Activated CD4-positive, alpha-beta T cell treated with anti-CD3 and anti-CD28 coated beads for 36 hours (primary cell): ENCODE measurements around the gene G6PD. TPM values are rescaled to one million over a fixed set of nuclear protein-coding genes. Genes with fewer than 3 reads are reported as not detected.

Source experiments
- ATAC-seq: fragments of 200-7000 bp; cut with Tn5 transposase; one replicate; pipeline ENCODE4 v1.10.0; 2021; ENCODE audit warnings: mild to moderate bottlenecking, moderate library complexity
- CTCF ChIA-PET: fragments of 350-600 bp; sonication (Branson Sonifier 250); formaldehyde crosslinking; loops from one replicate; lab custom pipeline; 2021; ENCODE audit warnings: antibody characterized with exemption; lab: Charles Lee
- POLR2A ChIA-PET: fragments of 350-600 bp; sonication (Branson Sonifier 250); formaldehyde crosslinking; loops from one replicate; lab custom pipeline; 2021; ENCODE audit warnings: antibody characterized with exemption, inconsistent platforms; lab: Charles Lee
- DNase-seq: peaks from one replicate; pipeline ENCODE4 v3.0.0-alpha.2; 2020
- H3K27ac Mint-ChIP-seq: one replicate; pipeline ENCODE4 v1.8.0; 2021; ENCODE audit warnings: mixed read lengths
- H3K27me3 Mint-ChIP-seq: one replicate; pipeline ENCODE4 v1.8.0; 2021; ENCODE audit warnings: mixed read lengths
- H3K36me3 Mint-ChIP-seq: one replicate; pipeline ENCODE4 v1.8.0; 2021; ENCODE audit warnings: low read depth, mixed read lengths
- H3K4me1 Mint-ChIP-seq: one replicate; pipeline ENCODE4 v1.8.0; 2021; ENCODE audit warnings: mixed read lengths
- H3K4me3 Mint-ChIP-seq: one replicate; pipeline ENCODE4 v1.8.0; 2021; ENCODE audit warnings: mild to moderate bottlenecking, moderate library complexity, mixed read lengths
- H3K9me3 Mint-ChIP-seq: one replicate; pipeline ENCODE4 v1.8.0; 2021; ENCODE audit warnings: low read depth, mixed read lengths
- intact Hi-C, 2 experiments: fragments of 100-400 bp; cut with DNase I in 1 of 2; cut with micrococcal nuclease in 1 of 2; formaldehyde crosslinking; loops; one replicate each; pipeline versions ENCODE4 v1.14.2 to v1.15.1; 2022 to 2024; cut with DNase I, micrococcal nuclease
- total RNA-seq, 2 experiments: library from RNA; stranded (reverse); gene quantifications; one replicate each; pipeline ENCODE4 v1.2.3, GENCODE V29; 2021

The G6PD gene
- total RNA-seq, 2 experiments from 2014 or later, result 63.1 to 72.5 TPM

- Mint-ChIP-seq H3K27me3 (no peaks in the 10 kb centered on the region), H3K36me3 (peaks cover 3% of the 10 kb centered on the region), H3K4me1 (peaks cover 18% of the 10 kb centered on the region), H3K4me3 (no peak overlapping the region), H3K9me3 (no peaks in the 10 kb centered on the region), H3K27ac (no peak overlapping the region)
- ATAC-seq, result no peak
- ChIA-PET CTCF (interaction anchor here (0.6 kb wide), 1 partner anchor 70 kb away, joined by 3 read pairs; no protein-coding TSS in a partner anchor), POLR2A (no interaction called here)
- DNase-seq, result no peak
- intact Hi-C loops, result loop anchor here in 1 of 2 experiments (5.0 kb wide), 1 partner anchor 762 kb away; no protein-coding TSS in a partner anchor
These were observed 17.4 kb downstream of the G6PD start for GRCh38 chrX:154529206-154529612.

GRCh38 chrX:154526901-154527675 is 19.6 kb downstream of the G6PD start:
- H3K27ac Mint-ChIP-seq, result no peak overlapping the region
- H3K27me3 Mint-ChIP-seq, result no peaks in the 10 kb centered on the region
- no peaks in the 10 kb centered on the region for H3K36me3 Mint-ChIP-seq
- DNase-seq (peak; percentile 81), ATAC-seq (peak; percentile 98)
- H3K4me1 Mint-ChIP-seq, result peaks cover 18% of the 10 kb centered on the region
- H3K4me3 Mint-ChIP-seq, result no peak overlapping the region
- CTCF ChIA-PET, result interaction anchor here (0.6 to 1.4 kb wide), 8 partner anchors 10 to 485 kb away, joined by 3 to 8 read pairs (median 3); partner anchors contain the start of gene SLC10A3
- intact Hi-C loops, result loop anchor here (1.0 to 5.0 kb wide), 2 partner anchors 10 to 760 kb away; no protein-coding TSS in a partner anchor
- H3K9me3 Mint-ChIP-seq, result no peaks in the 10 kb centered on the region
- POLR2A ChIA-PET, result interaction anchor here (0.6 kb wide), 1 partner anchor 712 kb away, joined by 5 read pairs; no protein-coding TSS in a partner anchor

GRCh38 chrX:154525606-154526490 is 20.8 kb downstream of the G6PD start:
- ATAC-seq (no peak), DNase-seq (no peak)
- ChIA-PET POLR2A (no interaction called here), CTCF (no interaction called here)
- intact Hi-C loops, result loop anchor here in 1 of 2 experiments (5.0 kb wide), 1 partner anchor 759 kb away; no protein-coding TSS in a partner anchor
- Mint-ChIP-seq H3K4me1 (peaks cover 18% of the 10 kb centered on the region), H3K9me3 (no peaks in the 10 kb centered on the region), H3K27me3 (no peaks in the 10 kb centered on the region), H3K27ac (peak overlapping the region; percentile 55), H3K36me3 (no peaks in the 10 kb centered on the region), H3K4me3 (no peak overlapping the region)

- H3K9me3 Mint-ChIP-seq, result no peaks in the 10 kb centered on the region
- H3K27ac Mint-ChIP-seq, result no peak overlapping the region
- DNase-seq (no peak), ATAC-seq (no peak)
- H3K27me3 Mint-ChIP-seq, result no peaks in the 10 kb centered on the region
- H3K4me3 Mint-ChIP-seq, result no peak overlapping the region
- H3K36me3 Mint-ChIP-seq, result peaks cover 4% of the 10 kb centered on the region
- H3K4me1 Mint-ChIP-seq, result peaks cover 10% of the 10 kb centered on the region
- ChIA-PET POLR2A (no interaction called here), CTCF (no interaction called here)
- intact Hi-C loops, result no loop called here
These were observed 27.3 kb downstream of the G6PD start for GRCh38 chrX:154519389-154519788.

GRCh38 chrX:154517101-154517781 is 29.4 kb downstream of the G6PD start:
- ATAC-seq, result no peak
- ChIA-PET CTCF (interaction anchor here (0.6 to 1.5 kb wide), 3 partner anchors 9 to 548 kb away, joined by 3 to 5 read pairs (median 3); no protein-coding TSS in a partner anchor), POLR2A (interaction anchor here (1.3 kb wide), 1 partner anchor 30 kb away, joined by 4 read pairs; the partner anchor contains the start of genes G6PD and IKBKG)
- peak overlapping the region; percentile 81 for H3K4me3 Mint-ChIP-seq
- no peaks in the 10 kb centered on the region for H3K27me3 Mint-ChIP-seq
- peaks cover 8% of the 10 kb centered on the region for H3K36me3 Mint-ChIP-seq
- H3K27ac Mint-ChIP-seq, result peak overlapping the region; percentile 90
- no peak for DNase-seq
- intact Hi-C loops, result loop anchor here (1.0 to 2.0 kb wide), 3 partner anchors 10 to 80 kb away; partner anchors contain the start of genes G6PD (in 1 of the 2), GDI1 (in 1 of the 2) and IKBKG (in 1 of the 2)
- no peaks in the 10 kb centered on the region for H3K9me3 Mint-ChIP-seq
- H3K4me1 Mint-ChIP-seq, result peaks cover 23% of the 10 kb centered on the region

- ATAC-seq (peak; percentile 1), DNase-seq (peak; percentile 16)
- Mint-ChIP-seq H3K4me1 (peaks cover 26% of the 10 kb centered on the region), H3K36me3 (peaks cover 8% of the 10 kb centered on the region), H3K4me3 (peak overlapping the region; percentile 81), H3K27me3 (no peaks in the 10 kb centered on the region), H3K27ac (peak overlapping the region; percentile 90), H3K9me3 (no peaks in the 10 kb centered on the region)
- intact Hi-C loops, result loop anchor here (1.0 to 2.0 kb wide), 15 partner anchors 11 to 722 kb away; partner anchors contain the start of genes IKBKG (in 2 of the 2), LAGE3 (in 2 of the 2), DKC1 (in 1 of the 2) and G6PD (in 1 of the 2)
- ChIA-PET POLR2A (interaction anchor here (1.3 kb wide), 1 partner anchor 30 kb away, joined by 4 read pairs; the partner anchor contains the start of genes G6PD and IKBKG), CTCF (interaction anchor here (0.6 to 1.5 kb wide), 2 partner anchors 10 to 548 kb away, joined by 3 to 5 read pairs; no protein-coding TSS in a partner anchor)
These were observed 30.0 kb downstream of the G6PD start for GRCh38 chrX:154516656-154517100.

- ChIA-PET POLR2A (no interaction called here), CTCF (interaction anchor here (1.5 kb wide), 1 partner anchor 11 kb away, joined by 5 read pairs; no protein-coding TSS in a partner anchor)
- H3K27ac Mint-ChIP-seq, result peak within 1 kb of the TSS; percentile 90
- H3K9me3 Mint-ChIP-seq, result no peaks in the 10 kb centered on the region
- ATAC-seq, result peak; percentile 98
- H3K36me3 Mint-ChIP-seq, result peaks cover 8% of the 10 kb centered on the region
- peaks cover 30% of the 10 kb centered on the region for H3K4me1 Mint-ChIP-seq
- peak; percentile 97 for DNase-seq
- intact Hi-C loops, result loop anchor here (1.0 to 2.0 kb wide), 14 partner anchors 26 to 722 kb away; partner anchors contain the start of genes IKBKG (in 2 of the 2), LAGE3 (in 2 of the 2), DKC1 (in 1 of the 2) and G6PD (in 1 of the 2)
- H3K27me3 Mint-ChIP-seq, result no peaks in the 10 kb centered on the region
- peak within 1 kb of the TSS; percentile 81 for H3K4me3 Mint-ChIP-seq
These were observed 30.5 kb downstream of the G6PD start, which contains the start of gene FAM3A for GRCh38 chrX:154515966-154516655. FAM3A (minus strand) TSS chrX:154516232; CDS start chrX:154515772, 460 bp downstream.

GRCh38 chrX:154515090-154515965 is 31.3 kb downstream of the G6PD start:
- H3K27ac Mint-ChIP-seq, result peak overlapping the region; percentile 78
- ATAC-seq, result no peak
- ChIA-PET CTCF (no interaction called here), POLR2A (interaction anchor here (0.6 kb wide), 1 partner anchor 11 kb away, joined by 3 read pairs; no protein-coding TSS in a partner anchor)
- H3K4me1 Mint-ChIP-seq, result peaks cover 34% of the 10 kb centered on the region
- no peaks in the 10 kb centered on the region for H3K27me3 Mint-ChIP-seq
- intact Hi-C loops, result no loop called here
- peaks cover 15% of the 10 kb centered on the region for H3K36me3 Mint-ChIP-seq
- H3K9me3 Mint-ChIP-seq, result no peaks in the 10 kb centered on the region
- DNase-seq, result peak; percentile 34
- H3K4me3 Mint-ChIP-seq, result peak overlapping the region; percentile 81

- Mint-ChIP-seq H3K9me3 (no peaks in the 10 kb centered on the region), H3K27me3 (no peaks in the 10 kb centered on the region), H3K36me3 (peaks cover 27% of the 10 kb centered on the region), H3K4me3 (peak overlapping the region; percentile 32), H3K4me1 (peaks cover 34% of the 10 kb centered on the region), H3K27ac (peak overlapping the region; percentile 73)
- ChIA-PET POLR2A (no interaction called here), CTCF (no interaction called here)
- ATAC-seq (no peak), DNase-seq (no peak)
- intact Hi-C loops, result no loop called here
These were observed 32.9 kb downstream of the G6PD start for GRCh38 chrX:154513716-154514115.
